GM08714 (cell line): ENCODE measurements around the gene TERT.
"Not testable (repeated sequence)": the region's sequence is repeated elsewhere in the genome, so short reads cannot be mapped to it uniquely, and the experiment has no call there.

Source experiments
- H3K4me3 ChIP-seq: fragments of 200-500 bp; sonication (Bioruptor generic); 2 replicates; pipeline ENCODE4 v1.5.1; 2014; ENCODE audit warnings: mild to moderate bottlenecking, low read length, inconsistent platforms
- ZNF274 ChIP-seq: IDR thresholded peaks from 2 replicates; pipeline ENCODE4 v1.6.1; 2012; ENCODE audit warnings: mild to moderate bottlenecking, low read depth, low read length

Gene TERT

DNA sequence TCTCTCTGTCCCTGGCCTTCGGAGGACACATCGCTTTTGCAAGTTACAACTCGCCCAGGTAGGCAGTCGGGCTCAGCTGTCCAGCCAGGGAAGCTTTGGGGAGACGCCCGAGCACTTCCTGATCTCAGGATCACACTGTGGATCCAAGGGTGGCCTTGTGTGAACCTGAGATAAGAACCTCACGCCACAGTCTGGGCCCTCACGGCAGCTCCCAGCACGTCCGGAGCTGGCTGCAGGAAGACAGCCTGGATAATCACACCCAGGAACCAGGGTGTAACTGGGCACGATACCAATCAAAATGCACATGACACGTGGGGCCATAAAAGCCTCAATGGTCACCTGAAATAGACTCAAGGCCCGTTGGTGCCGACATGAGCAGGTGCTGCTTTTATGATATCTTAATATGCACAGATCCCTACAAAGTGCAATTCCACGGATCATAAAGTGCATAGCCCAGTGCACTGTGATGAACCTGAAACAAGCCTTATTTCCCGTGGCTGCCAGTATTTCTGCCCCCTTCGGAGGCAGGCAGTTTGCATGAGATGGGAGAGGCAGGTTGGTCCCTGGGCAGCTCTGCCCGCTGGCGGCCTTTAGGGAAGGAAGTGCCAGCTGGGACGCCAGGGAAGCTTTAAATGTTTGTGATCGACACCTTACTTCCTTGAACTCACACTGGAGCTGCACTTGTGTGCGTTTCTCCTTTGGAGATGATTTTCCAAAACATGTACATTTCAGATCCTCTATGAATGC, 55.2 kb downstream of the TERT start:
- no peak overlapping the region for H3K4me3 ChIP-seq
- no peak for TF ChIP-seq ZNF274

DNA sequence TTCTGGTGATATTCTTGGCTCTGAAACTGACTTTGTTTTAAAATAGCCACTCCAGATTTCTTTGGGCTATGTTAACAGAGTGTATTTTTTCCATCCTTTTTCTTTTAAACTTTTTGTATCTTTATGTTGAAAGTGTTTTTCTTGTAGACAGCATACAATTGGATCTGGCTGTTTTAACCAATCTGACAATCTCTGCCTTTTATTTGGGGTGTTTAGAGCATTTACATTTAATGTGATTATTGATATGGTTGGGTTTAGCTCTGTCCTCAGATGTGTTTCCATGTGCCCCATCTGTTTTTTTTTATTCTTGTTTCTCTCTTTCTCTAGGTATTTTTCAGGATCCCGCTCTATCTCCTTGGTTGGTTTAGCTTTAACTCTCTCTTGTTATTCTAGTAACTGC, 59.0 kb downstream of the TERT start:
- no peak overlapping the region for H3K4me3 ChIP-seq
- no peak for TF ChIP-seq ZNF274

DNA sequence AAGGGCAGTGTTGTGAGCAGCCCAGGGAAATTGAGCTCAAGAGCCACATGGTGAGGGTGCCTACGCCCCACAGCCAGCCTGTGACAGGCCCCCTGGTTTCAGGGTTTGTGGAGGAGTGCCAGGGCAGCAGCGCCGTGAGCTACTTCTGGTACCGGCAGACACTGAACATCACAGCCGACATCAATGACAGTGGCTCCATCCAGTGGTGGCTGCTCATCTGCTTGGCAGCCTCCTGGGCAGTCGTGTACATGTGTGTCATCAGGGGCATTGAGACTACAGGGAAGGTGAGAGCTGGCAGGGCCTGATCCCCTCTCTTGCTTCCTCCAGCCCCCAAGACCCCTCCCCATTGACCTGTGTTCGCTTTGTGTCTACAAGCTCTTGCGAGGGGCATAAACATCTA, 59.5 kb downstream of the TERT start:
- TF ChIP-seq ZNF274: no peak
- H3K4me3 ChIP-seq: no peak overlapping the region

DNA sequence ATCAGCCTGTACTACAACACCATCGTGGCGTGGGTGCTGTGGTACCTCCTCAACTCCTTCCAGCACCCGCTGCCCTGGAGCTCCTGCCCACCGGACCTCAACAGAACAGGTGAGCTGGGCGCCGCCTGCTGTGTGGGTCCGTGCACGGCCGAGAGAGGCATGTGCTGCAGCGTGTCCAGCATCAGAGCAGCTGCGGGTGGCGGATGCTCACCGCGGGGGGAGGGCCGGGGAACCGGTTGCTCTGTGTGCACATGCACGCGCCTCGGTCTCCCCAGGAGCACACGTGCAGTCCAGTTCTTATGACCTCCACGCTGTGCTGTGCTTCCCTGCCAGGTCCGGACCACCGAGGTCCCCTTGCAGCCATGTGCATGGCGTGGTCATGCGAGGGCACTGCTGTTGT, 62.1 kb downstream of the TERT start:
- TF ChIP-seq ZNF274: no peak
- H3K4me3 ChIP-seq: no peak overlapping the region

DNA sequence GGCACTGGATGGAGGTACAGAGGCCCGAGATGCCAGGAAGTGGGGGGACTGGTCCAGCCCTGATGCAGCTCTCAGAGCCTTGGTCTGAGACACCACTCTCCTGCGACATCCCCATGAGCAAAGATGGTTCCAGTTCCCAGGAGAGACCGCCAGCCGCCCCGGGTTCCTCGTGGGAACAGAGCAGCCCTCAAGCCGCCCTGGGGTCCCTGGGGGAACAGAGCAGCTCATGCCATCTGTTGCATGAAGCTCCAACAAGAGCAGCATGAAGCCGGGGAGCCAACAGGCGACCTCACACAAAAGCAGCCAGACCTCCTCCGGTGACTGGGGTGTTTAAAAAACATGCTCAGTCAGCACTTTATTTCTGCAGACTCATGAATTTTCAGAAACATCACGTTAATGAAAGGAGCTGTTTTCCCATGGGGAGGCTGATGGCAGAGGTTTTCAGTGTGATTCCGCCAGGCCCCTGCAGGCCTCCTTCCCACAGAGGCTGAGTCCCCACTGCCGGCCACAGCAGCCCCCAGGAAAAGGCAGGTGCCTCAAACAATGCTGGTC, 63.4 kb downstream of the TERT start:
- H3K4me3 ChIP-seq: no peak overlapping the region
- no peak for TF ChIP-seq ZNF274

DNA sequence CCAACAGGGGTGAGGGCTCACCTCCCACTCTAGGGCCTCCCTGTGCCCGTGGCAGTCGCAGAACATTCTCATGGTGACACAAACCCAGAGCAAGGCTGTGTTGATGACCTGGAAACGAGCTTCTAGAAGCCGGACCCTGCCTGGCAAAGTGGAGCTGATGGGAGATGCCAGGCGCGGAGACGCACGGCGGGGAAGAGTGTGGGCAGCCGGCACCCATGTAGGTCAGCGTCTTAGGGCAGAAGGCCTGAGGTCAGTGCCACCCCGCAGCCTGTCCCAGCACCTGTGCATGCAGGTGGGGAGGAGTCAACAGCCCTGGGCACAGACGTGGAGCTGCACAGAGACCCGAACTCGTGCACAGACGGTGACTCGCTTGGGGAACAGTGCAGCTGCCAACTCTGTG, 64.3 kb downstream of the TERT start:
- no peak for TF ChIP-seq ZNF274
- H3K4me3 ChIP-seq: no peak overlapping the region

DNA sequence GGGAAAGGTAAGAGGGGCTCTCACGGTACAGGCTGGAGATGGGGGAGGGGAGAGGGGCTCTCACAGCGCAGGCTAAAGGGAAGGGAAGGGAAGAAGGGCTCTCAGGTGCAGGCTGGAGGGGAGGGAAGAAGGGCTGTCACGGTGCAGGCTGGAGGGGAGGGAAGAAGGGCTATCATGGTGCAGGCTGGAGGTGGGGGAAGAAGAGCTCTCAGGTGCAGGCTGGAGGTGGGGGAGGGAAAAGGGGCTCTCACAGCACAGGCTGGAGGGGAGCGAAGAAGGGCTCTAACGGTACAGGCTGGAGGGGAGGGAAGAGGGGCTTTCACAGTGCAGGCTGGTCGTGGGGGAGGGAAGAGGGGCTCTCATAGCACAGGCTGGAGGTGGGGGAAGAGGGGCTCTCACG, 65.0 kb downstream of the TERT start:
- no peak overlapping the region for H3K4me3 ChIP-seq
- no peak for TF ChIP-seq ZNF274

DNA sequence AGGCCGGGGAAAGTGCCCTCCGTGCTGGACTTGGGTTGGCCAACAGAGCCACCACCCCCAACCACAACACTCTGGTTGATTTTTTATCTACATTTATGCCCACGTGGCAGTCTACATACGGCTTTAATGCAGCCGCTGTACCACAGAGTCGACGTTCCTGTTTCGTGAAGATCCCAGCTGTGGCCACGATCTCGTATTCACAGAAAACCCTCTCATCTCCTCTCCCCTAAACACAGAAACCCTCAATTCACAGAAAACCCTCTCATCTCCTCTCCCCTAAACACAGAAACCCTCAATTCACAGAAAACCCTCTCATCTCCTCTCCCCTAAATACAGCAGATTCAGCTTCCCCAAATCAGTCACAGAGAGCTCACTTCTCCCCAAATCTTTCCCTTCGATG, 65.8 kb downstream of the TERT start:
- H3K4me3 ChIP-seq: not testable (repeated sequence)

DNA sequence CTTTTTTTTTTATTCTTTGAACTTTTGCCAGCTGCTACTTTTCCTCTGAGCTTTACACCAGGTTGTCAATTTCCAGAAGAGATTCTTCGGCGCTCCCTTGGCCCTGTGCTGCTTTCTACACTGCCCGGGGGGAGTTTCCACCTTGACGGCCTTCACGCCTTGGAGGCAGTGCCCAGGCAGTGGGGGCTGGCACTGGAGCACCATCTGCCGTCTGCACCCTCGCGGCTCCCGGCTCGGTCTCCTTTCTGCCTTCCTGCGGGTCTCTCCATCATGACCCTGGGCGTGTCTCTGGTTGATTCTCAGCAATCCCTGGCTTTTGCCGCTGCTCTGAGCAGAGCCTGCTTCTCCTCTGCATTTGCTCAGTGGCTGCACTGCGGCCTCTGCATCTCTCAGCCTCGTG, 66.7 kb downstream of the TERT start:
- TF ChIP-seq ZNF274: no peak
- no peak overlapping the region for H3K4me3 ChIP-seq

DNA sequence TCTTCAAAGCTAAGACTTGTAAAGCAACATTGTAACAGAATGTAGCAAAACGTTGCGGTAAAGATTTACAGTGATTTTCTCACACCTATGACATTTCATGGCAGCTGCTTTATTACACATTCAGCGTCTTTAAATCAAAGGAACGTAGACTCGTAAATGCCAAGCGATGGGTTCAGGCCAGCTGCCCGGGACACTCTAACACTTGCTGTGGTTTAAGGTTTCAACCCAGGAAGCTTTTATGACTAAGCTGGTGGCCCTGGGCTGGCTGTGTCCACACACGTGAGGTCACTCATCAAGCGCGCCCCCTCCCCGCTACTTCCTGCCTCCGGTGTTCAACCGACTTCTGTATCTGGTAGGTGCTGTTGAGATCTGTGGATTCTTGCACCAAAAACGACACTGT, 67.2 kb downstream of the TERT start:
- TF ChIP-seq ZNF274: no peak
- H3K4me3 ChIP-seq: no peak overlapping the region

DNA sequence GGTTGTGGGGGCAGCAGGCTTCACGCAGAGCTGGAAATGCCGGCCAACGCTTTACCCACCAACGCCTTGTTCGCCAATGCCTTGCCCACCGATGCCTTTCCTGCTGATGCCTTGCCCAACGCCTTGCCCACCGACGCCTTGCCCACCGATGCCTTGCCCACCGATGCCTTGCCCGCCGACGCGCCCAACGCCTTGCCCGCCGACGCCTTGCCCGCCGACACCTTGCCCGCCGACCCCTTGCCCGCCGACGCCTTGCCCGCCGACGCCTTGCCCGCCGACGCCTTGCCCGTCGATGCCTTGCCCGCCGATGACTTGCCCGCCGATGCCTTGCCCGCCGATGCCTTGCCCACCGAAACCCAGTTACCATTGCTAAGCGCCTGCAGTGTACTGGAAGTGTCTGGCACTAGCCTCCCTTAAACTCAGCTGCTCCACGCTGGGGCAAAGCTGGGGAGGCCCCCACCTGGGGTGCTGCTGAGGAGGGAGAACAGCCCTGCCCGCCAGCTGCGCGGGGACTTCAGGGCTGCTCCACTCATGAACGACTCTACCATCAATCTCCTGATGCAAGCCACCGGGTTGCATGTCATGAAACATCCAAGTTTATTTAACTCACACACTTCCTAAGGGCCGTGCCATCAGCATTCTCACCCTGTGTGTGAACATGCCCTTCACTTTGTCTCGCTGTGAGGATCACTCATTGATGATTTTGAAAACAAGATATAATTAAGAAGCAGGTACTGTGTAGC, 67.9 kb downstream of the TERT start:
- TF ChIP-seq ZNF274: no peak

DNA sequence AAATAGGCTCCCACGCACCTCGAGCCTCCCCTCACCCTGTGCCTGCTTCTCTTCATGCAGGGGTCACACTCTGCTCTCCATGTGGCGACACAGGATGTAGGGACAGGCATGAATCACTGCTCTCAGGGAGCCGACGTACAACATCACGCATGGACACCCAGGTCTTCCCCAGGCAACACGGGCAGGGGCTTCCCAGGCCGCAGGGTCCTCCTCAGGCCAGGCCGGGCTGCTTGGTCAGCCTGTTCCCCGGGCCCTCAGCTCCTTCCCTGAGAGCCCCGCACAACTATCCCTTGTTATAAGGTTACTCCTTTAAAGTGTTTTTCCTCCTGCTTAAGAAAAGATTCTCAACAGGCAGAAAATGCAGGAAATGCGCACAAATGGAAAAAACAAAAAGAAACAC, 68.6 kb downstream of the TERT start:
- H3K4me3 ChIP-seq: no peak overlapping the region
- TF ChIP-seq ZNF274: no peak

More for the DNA sequence above, 67.9 kb downstream of the TERT start:
- no peak overlapping the region for H3K4me3 ChIP-seq

DNA sequence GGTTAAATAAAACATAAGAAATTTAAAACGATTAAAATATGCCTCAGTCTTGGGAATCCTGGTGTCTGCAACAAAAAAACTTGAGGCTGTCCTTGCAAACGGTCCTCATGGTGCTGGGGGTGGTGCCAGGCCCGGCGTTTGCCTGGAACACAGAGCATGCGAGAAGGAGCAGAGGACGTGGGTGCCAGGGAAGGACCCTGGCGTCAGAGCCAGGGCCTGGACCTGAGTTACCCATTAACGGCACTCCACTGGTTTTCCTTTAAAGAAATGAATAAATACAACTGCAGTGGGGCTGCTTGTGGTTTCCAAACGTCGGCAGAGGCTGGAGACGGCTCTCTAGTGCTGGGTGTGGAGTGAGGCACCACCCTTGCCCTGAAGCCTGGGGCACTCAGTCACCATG, 69.8 kb downstream of the TERT start, which contains the start of gene SLC6A18:
SLC6A18 (plus strand) TSS at position 301 of the 400 bp plus-strand sequence; CDS start at position 398, 97 bp downstream.
- H3K4me3 ChIP-seq: no peak within 1 kb of the TSS
- TF ChIP-seq ZNF274: no peak

DNA sequence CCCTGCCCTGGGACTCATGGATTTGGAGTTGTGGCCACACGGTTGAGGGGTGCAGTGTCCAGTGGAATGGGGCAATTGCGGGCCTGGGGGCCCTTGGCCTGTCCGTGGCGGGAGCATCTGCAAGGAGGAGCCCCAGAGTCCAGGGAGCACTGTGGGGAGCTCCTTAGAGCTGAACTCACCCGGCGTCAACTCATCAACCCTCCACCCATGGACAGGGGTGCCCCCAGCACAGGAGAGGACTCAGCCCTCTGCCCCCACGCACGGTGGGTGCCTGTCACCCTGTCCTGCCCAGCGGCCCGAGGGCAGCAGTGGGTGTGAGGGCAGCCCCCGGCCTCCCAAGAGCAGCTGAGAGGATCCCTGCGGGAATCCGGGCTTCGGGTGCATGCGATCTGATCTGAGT, 70.2 kb downstream of the TERT start:
- no peak overlapping the region for H3K4me3 ChIP-seq
- TF ChIP-seq ZNF274: no peak

DNA sequence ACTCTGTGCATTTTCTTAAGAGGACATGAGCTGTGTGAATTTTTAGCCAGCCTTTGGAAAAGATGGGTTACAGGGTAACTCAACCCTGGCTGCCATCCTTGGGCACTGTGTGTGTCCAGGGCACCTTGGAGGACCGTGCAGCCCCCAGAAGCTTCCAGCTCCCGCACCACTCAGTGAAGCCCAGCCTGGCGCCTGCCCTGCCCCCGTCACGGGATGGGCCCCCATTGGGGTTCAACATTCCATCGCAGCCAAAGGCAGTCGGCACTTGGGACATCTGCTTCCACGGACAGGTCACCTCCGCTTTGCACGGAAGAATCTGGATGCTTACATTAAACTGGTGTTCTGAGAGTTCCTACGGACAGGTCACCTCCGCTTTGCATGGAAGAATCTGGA, 71.6 kb downstream of the TERT start:
- H3K4me3 ChIP-seq: no peak overlapping the region
- TF ChIP-seq ZNF274: no peak

DNA sequence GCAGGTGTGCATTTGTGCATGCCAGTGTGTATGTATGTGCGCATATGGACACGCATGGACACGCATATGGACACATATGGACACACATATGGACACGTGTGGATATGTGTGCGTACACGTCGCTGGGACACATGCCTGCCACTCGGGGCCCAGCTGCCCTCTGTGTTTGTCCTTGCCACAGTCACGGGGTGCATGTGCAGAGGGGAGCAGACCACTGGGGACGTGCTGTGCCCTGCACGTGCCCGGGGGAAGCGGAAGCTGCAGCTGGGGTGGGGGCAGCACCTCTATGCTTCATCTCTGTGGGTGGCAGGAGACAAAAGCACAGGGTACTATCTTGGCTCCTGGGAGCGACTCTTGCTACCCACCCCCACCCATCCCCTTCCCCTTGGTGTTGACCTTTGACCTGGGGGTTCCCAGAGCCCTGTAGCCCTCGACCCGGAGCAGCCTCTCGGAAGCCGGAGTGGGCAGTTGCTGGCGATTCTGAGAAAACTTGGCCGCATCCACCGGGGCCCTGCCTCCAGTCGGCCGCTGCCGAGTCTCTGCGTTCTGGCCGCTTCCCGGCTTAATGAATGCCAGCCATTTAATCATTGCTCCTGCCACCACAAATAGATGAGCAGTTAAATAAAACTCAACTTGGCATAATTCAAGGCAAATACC, 72.1 kb downstream of the TERT start:
- TF ChIP-seq ZNF274: no peak
- H3K4me3 ChIP-seq: no peak overlapping the region
